Mononuclear cell (primary cell): Measurements from ENCODE around the gene PAK1. TPM values are rescaled to one million over a fixed set of nuclear protein-coding genes. Genes with fewer than 3 reads are reported as not detected.

Experiments used
- H3K27me3 ChIP-seq: 2 replicates; pipeline ENCODE4 v1.6.0; 2011; ENCODE audit warnings: low read length, control low read depth; ENCODE audit not compliant: insufficient read depth
- H3K4me1 ChIP-seq: 2 replicates; pipeline ENCODE4 v1.5.1; 2011; ENCODE audit warnings: mild to moderate bottlenecking, low read length, control low read depth; ENCODE audit not compliant: insufficient read depth
- H3K4me3 ChIP-seq: 2 replicates; pipeline ENCODE4 v1.5.1; 2011; ENCODE audit warnings: mild to moderate bottlenecking, low read length, moderate library complexity
- H3K9me3 ChIP-seq: 2 replicates; pipeline ENCODE4 v1.5.1; 2011; ENCODE audit warnings: low read depth, mild to moderate bottlenecking, control low read depth, low read length
- total RNA-seq: library from RNA; depleted of rRNA; stranded (reverse); fragments of >200 nt; gene quantifications from one replicate; pipeline ENCODE4 v1.2.3, GENCODE V29; 2012

Gene PAK1
- total RNA-seq, 1 donor, result 29.2 TPM

GRCh38 chr11:77361184-77361583, 112.7 kb downstream of the PAK1 start:
- no peaks in the 10 kb centered on the region for H3K27me3 ChIP-seq
- no peaks in the 10 kb centered on the region for H3K4me1 ChIP-seq
- H3K9me3 ChIP-seq, result no peaks in the 10 kb centered on the region
- H3K4me3 ChIP-seq, result no peak overlapping the region

GRCh38 chr11:77359481-77359880, 114.4 kb downstream of the PAK1 start:
- no peak overlapping the region for H3K4me3 ChIP-seq

GRCh38 chr11:77353131-77353530, 120.8 kb downstream of the PAK1 start:
- no peaks in the 10 kb centered on the region for H3K27me3 ChIP-seq
- no peaks in the 10 kb centered on the region for H3K9me3 ChIP-seq
- H3K4me1 ChIP-seq, result no peaks in the 10 kb centered on the region
- H3K4me3 ChIP-seq, result no peak overlapping the region

More at GRCh38 chr11:77359481-77359880, 114.4 kb downstream of the PAK1 start:
- Histone ChIP-seq H3K9me3 (no peaks in the 10 kb centered on the region), H3K4me1 (no peaks in the 10 kb centered on the region), H3K27me3 (no peaks in the 10 kb centered on the region)

GRCh38 chr11:77351281-77351886, 122.5 kb downstream of the PAK1 start:
- Histone ChIP-seq H3K27me3 (no peaks in the 10 kb centered on the region), H3K4me3 (no peak overlapping the region), H3K9me3 (no peaks in the 10 kb centered on the region), H3K4me1 (no peaks in the 10 kb centered on the region)

GRCh38 chr11:77347948-77348347, 125.9 kb downstream of the PAK1 start:
- no peaks in the 10 kb centered on the region for H3K9me3 ChIP-seq
- H3K4me3 ChIP-seq, result no peak overlapping the region
- H3K27me3 ChIP-seq, result no peaks in the 10 kb centered on the region
- no peaks in the 10 kb centered on the region for H3K4me1 ChIP-seq

GRCh38 chr11:77346906-77347603, 126.8 kb downstream of the PAK1 start:
- no peak overlapping the region for H3K4me3 ChIP-seq
- H3K27me3 ChIP-seq, result no peaks in the 10 kb centered on the region
- no peaks in the 10 kb centered on the region for H3K4me1 ChIP-seq
- no peaks in the 10 kb centered on the region for H3K9me3 ChIP-seq

GRCh38 chr11:77345621-77346020, 128.3 kb downstream of the PAK1 start:
- Histone ChIP-seq H3K27me3 (no peaks in the 10 kb centered on the region), H3K4me1 (no peaks in the 10 kb centered on the region), H3K4me3 (no peak overlapping the region), H3K9me3 (no peaks in the 10 kb centered on the region)

- no peak overlapping the region for H3K4me3 ChIP-seq
- H3K4me1 ChIP-seq, result no peaks in the 10 kb centered on the region
- no peaks in the 10 kb centered on the region for H3K27me3 ChIP-seq
- H3K9me3 ChIP-seq, result no peaks in the 10 kb centered on the region
Measured at GRCh38 chr11:77340501-77340900, 133.4 kb downstream of the PAK1 start.

GRCh38 chr11:77332259-77332658, 141.6 kb downstream of the PAK1 start:
- Histone ChIP-seq H3K4me1 (no peaks in the 10 kb centered on the region), H3K4me3 (no peak overlapping the region), H3K9me3 (no peaks in the 10 kb centered on the region), H3K27me3 (no peaks in the 10 kb centered on the region)

- Histone ChIP-seq H3K4me3 (no peak overlapping the region), H3K9me3 (no peaks in the 10 kb centered on the region), H3K4me1 (no peaks in the 10 kb centered on the region), H3K27me3 (no peaks in the 10 kb centered on the region)
Measured at GRCh38 chr11:77325159-77325558, 148.7 kb downstream of the PAK1 start.

GRCh38 chr11:77324508-77324907, 149.4 kb downstream of the PAK1 start:
- Histone ChIP-seq H3K4me3 (no peak overlapping the region), H3K4me1 (no peaks in the 10 kb centered on the region), H3K9me3 (no peaks in the 10 kb centered on the region), H3K27me3 (no peaks in the 10 kb centered on the region)

GRCh38 chr11:77322926-77323590, 150.8 kb downstream of the PAK1 start:
- no peaks in the 10 kb centered on the region for H3K4me1 ChIP-seq
- no peak overlapping the region for H3K4me3 ChIP-seq
- no peaks in the 10 kb centered on the region for H3K9me3 ChIP-seq
- H3K27me3 ChIP-seq, result no peaks in the 10 kb centered on the region

GRCh38 chr11:77322506-77322905, 151.4 kb downstream of the PAK1 start:
- no peaks in the 10 kb centered on the region for H3K4me1 ChIP-seq
- H3K27me3 ChIP-seq, result no peaks in the 10 kb centered on the region
- H3K9me3 ChIP-seq, result no peaks in the 10 kb centered on the region
- no peak overlapping the region for H3K4me3 ChIP-seq

GRCh38 chr11:77320351-77320750, 153.5 kb downstream of the PAK1 start:
- Histone ChIP-seq H3K4me3 (no peak overlapping the region), H3K4me1 (no peaks in the 10 kb centered on the region), H3K27me3 (no peaks in the 10 kb centered on the region), H3K9me3 (no peaks in the 10 kb centered on the region)

- Histone ChIP-seq H3K27me3 (no peaks in the 10 kb centered on the region), H3K4me3 (no peak overlapping the region)
Measured at GRCh38 chr11:77318600-77318999, 155.3 kb downstream of the PAK1 start.

More at GRCh38 chr11:77318600-77318999, 155.3 kb downstream of the PAK1 start:
- Histone ChIP-seq H3K9me3 (no peaks in the 10 kb centered on the region), H3K4me1 (no peaks in the 10 kb centered on the region)
